SW 1271 (cell line): ENCODE data around the gene GRIN2C.

ENCODE experiments used
- DNase-seq, 2 experiments: peaks; one replicate each; lab custom pipeline; 2025; lab: John Stamatoyannopoulos, UW

GRIN2C gene

DNA sequence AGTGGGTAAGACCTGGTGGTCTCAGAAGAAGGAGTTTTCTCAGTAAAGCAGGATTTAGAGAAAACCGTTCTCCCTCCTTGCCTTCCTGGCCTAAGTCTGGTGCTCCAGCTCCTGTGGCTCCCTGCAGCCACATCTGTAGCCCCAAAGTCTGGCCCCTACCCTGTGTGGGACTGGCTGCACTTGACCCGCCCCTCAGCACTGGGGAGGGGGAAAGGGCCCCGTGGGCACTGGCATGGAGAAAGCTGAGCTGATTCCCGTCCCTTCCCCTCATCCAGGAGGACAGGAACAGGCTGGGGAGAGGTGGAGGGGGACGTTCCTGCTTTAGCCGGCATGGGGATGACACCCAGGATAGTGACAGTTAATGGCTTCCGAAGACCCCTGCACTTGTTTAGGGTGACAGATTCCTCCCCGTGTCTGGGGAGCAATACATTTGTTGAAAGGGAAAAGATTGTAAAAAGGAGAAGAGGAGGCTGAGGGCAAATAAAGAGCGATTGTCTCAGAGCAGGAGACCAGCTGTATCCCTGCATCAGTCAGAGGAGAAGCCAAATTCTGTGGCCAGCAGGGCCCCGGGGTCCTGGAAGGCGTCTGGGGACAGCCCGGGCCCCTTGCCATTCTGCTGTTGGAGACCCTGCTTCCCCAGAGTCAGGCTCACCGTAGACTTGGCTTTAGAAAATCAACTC lies 37.9 kb downstream of the GRIN2C start:
- DNase-seq: no peak

GRCh38 chr17:74819801-74820436 lies 39.8 kb downstream of the GRIN2C start:
- DNase-seq: no peak

GRCh38 chr17:74818291-74818938 lies 41.3 kb downstream of the GRIN2C start:
- DNase-seq: no peak

- DNase-seq: no peak
Measured at GRCh38 chr17:74816905-74817620, 42.6 kb downstream of the GRIN2C start.

DNA sequence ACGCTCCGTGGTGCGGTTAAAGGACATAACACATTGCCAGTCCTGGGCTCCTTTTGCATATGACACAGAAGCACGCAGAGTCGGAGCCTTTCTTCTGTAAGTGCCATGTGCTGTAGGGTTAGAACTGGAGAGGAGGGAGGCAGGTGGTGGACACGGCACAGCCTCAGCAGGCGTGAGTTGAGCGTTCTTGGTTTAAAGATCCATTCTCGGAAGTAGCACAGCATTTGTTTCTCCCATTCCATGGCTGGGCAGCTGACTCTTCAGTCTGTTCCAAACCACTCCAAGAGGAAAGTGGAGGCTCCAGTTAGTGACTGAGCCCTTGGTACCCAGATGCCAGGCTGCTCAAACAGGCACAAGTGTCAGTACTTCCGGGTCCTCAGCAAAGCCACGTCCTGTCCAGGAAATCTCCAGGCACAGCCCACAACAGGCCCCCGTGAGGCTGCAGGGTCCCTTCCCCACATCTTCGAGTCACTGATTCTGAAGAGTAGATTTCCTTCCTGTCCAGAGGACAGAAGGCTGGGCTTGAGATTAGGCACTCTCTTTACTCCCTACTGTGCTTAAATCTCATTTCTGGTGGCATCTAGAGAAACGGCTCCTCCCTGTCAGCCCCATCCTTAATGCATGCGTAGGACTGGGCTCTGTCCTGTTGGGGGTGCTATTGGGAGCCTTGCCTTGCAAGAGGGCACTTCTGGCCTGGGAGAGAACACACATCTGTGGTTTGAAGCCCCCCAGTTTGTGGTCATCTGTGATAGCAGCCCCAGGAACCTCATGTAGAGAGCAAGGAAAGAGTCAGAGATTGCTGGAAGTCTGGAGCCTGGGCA lies 43.9 kb downstream of the GRIN2C start:
- no peak for DNase-seq

GRCh38 chr17:74815067-74815466 lies 44.6 kb downstream of the GRIN2C start:
- DNase-seq: no peak

DNA sequence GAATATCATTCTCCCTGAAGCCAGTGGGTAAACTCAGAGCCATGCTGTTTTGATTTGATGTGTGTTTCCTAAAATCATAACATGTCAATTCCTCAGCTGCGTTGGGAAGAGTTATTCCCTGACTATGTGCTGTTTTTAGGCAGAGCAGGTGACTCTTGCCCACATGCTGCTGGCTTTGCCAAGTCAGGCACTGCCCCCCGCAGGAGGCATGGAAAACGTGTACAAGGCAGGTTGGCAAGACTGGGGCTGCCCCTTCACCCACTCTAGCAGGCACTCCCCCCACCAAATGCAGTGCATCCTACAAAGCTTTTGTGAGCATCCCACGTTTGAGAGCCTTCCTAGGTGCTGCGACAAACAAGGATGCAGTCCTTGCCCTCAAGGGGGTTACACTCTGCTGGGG lies 45.2 kb downstream of the GRIN2C start:
- DNase-seq: no peak

- DNase-seq: no peak
Measured at GRCh38 chr17:74812109-74813009, 47.3 kb downstream of the GRIN2C start.

DNA sequence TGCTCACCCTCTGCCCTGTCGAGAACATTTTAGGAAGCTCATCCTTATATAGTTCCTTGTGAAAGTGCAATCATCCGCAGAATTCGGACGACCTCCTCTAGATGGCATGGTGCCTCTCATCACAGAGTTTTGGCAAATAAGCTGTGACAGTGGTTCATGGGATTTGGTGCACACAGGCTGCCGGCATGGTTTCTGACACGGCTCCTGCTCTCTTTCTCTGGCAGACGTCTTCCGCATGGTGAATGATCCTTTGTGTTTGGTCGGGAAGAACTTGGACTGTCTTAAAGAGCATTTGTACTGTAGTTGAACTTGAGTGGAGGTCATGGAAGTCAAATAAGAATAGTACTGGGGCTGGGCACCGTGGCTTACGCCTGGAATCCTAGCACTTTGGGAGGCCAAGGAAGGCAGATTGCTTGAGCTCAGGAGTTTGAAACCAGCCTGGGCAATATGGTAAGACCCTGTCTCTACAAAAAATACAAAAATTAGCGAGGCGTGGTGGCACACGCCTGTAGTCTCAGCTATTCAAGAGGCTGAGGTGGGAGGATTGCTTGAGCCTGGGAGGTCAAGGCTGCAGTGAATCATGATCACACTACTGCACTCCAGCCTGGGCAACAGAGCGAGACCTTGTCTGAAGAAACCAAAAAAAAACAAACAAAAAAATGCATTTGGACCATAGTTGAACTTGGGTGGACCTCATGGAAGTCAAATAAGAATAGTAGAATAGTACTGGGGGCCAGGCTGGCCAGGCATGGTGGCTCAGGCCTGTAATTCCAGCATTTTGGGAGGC lies 48.8 kb downstream of the GRIN2C start:
- DNase-seq: no peak

DNA sequence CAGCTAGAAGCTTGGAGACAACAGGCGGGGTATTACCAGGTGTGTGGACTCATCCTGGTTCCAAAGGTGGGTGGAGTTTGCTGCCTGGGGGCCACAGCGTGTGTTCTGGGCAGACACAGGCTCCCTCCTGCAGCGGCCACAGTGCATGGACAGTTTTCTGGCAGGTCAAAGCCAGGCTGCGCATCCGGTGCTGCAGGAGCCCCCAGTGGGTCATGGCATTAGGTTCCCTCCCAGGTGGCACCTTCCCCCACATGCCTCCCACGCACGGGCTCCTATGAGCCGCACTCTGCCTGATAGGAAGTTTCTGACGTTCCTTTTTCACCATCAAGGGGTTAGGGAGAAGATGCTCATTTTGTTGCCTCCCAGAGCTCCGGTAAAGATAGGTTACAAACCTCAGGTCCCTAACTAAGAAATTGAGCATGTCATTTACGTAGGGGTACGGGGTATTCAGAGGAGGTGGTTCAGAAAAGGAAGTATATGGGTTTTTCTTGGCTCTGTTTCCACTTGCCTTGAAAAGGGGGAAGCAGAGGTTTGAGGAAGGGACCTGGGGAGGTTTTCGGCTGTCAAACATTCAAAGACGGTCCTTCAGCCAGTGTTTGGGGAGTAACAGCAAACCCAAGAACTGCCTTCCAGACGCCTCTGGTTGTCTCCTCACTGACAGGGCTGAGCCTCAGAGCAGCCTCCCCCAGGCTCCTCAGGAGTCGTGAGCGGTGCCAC lies 50.8 kb downstream of the GRIN2C start:
- DNase-seq: no peak

GRCh38 chr17:74807925-74808324 lies 51.8 kb downstream of the GRIN2C start:
- no peak for DNase-seq

- no peak for DNase-seq
Measured at GRCh38 chr17:74807441-74807840, 52.2 kb downstream of the GRIN2C start.

GRCh38 chr17:74806334-74806733 lies 53.4 kb downstream of the GRIN2C start:
- DNase-seq: no peak

DNA sequence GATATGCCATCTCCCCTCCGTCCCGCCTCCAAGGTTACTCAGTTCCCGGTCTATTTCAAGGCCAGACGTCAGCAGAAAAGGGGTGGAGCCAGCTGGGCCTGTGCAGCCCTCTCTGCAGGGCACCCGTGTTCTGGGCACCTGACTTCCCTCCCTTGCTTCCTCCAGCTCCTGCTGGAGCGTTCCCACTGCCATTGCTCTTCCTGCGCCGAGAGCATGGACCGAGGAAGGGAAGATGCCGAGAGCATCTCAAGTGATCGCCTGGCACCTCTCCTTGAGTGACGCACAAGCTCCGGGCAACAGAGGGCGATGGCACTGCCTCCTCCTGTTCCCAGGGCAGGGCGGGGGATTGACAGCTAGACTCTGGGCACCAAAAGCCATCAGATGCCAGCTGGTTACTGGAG lies 54.1 kb downstream of the GRIN2C start:
- DNase-seq: no peak

DNA sequence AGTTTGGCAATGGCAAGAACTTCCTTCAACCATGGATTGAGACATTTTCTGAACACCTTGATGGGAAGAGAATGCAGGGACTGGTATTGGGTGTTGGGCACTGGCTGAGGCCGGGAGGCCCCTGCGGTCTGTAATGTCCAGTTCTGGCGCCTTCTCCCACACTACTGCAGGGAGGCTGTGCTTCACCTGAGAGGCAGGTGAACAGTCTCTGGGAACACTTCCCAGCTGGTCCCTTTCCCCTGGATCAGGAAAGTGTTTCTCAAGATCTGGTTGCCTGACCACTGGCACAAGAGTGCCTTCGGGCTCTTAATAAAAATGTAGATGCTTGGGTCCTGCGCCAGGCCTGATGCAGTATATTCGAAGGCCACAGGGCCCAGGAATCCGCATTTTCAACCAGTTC lies 55.0 kb downstream of the GRIN2C start:
- DNase-seq: no peak

DNA sequence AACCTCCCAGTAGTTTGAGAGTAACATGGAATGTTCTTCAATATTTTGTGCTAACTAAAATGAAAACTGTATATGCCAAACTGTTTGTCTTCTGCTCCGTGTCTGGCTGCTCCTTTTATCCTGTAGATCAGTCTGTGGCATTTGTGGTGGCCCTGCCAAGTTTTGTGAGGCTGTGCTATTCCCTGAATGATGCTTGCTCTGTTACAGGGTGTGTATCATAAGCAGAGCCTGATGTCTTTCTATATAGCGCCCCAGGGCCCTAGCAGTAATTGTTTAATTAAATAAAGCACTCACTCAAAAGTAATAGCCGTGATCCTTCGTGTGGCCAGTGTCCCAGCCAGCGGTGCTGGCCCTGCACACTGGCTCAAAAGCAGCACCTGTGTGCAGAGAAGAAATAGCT lies 55.7 kb downstream of the GRIN2C start:
- no peak for DNase-seq

GRCh38 chr17:74803388-74803930 lies 56.2 kb downstream of the GRIN2C start:
- DNase-seq: no peak

DNA sequence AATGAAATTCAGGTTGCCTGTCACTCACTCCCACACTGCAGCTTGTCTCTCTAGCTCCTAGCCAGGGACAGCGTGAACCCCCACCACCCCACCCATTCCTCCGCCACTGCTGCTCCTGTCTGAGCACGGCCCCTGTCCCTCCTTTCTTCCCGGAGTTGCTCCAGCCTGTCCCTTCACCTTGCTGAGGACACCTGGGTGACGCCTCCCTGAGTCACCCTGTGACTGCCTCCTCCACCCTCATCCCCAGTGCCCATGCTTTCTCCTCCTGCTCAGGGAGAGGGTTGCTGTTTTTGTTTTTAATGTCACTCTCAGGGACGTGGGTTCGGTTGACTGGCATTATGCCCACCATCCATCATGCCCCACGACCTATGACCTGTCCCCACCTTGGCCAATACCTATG lies 57.8 kb downstream of the GRIN2C start:
- no peak for DNase-seq

DNA sequence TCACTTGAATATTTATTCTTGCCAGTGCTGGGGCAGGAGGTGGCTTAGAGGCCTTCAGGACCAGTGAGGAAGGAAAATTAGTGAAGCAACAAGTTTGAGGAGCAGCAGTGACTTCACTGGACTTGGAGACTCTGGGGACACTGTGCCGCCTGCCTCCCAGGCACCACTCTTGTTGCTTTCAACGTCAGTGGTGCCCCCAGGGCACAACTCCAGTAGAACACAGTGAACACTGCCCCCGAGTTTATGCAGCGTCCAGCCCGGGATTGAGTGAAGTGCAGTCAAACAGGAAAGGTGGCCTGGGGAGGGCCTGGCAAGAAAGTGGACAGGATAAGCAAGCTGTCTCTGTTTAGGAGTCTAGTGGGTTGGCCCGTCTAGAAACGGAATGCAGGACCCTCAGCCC lies 59.2 kb downstream of the GRIN2C start:
- DNase-seq: no peak
